SW 1271 (cell line): ENCODE results near the gene ZNF500.
A peak's percentile ranks its signal among the peaks of the same experiment; 100 is the strongest.

ENCODE experiments used
- DNase-seq, 2 experiments: peaks; one replicate each; lab custom pipeline; 2025; lab: John Stamatoyannopoulos, UW

The ZNF500 gene

DNA sequence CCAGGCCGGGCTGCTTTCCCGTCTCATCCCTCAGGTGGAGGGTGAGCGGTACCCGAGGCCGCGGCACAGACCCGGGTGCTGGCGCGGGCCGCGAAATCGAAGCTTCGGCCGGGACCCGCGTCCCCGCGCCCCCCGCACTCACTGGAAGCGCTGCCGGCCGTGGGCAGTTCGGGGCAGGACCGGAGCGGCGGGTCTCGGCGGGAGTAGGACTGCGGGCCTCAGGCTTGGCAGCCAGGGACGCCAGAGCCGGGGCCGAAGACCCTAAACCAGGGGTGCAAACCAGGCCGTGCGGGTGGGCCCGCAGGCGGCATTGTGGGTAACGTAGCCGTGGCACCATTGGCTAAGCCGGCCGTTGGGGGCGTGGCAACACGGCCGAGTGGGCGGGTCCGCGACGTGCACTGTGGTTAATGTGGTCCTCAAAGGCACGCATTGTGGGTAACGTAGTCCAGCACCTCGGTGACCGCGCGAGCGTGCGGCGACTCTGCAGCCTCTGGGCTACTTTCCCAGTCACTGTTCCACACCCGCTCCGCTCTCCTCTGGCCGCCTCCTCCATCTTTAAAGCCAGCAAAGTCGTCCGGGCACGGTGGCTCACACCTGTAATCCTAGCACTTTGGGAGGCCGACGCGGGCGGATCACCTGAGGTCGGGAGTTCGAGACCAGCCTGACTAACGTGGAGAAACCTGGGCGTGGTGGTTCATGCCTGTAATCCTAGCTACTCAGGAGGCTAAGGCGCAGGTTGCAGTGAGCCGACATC, at the start of gene ZNF500:
TSS of gene ZNF500 (minus strand) at position 288 of the 754 bp plus-strand sequence. CDS start 1,184 bp downstream, outside the sequence.
- peak; percentile 58 to 86 for DNase-seq

DNA sequence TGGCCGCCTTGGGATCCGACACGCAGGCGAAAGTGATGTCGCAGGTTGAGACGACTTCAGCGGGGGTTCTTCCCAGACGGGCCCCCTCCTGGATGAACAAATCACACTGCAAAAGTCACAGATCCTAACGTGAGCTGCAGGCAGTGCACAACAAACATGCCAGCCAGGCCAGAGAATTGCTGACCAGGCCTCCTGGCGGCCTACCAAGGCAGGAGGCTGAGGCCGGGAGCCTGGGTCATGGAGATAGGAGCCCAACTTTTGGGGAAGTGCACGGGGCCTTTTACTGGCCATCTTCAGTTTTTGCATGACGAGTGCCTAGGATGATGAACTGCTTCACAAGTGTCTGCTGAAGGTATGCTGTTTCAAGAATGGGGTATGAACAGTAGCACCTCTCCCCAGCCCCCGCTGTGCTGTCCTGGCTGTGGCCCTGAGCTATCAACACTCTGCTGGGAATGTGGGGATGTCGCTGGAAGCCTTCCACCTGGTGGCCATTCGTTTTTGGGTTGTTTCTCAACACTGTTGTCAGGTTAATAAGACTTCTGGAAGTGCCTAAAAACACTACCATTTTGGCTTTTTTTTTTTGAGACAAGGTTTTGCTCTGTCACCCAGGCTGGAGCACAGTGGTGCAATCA, 47.7 kb upstream of the ZNF500 start:
- DNase-seq: no peak

DNA sequence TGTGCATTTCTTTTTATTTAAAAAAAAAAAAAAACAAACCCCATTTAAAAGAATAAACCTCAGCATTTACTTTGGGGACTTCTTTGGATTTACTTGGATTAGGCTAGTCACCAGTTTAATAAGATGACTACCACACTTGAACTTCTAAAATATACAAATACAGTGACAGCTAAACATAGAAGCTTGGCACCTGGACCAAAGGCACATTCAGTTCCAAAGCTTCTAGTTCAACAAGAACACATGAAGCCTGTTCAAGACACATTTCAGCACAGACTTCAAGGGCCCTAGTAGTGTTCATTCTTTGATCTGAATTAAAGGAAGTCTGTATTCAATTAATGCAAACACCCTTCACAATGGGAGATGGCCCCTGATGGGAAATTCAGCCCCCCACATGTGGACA, 47.1 kb upstream of the ZNF500 start:
- DNase-seq: no peak

DNA sequence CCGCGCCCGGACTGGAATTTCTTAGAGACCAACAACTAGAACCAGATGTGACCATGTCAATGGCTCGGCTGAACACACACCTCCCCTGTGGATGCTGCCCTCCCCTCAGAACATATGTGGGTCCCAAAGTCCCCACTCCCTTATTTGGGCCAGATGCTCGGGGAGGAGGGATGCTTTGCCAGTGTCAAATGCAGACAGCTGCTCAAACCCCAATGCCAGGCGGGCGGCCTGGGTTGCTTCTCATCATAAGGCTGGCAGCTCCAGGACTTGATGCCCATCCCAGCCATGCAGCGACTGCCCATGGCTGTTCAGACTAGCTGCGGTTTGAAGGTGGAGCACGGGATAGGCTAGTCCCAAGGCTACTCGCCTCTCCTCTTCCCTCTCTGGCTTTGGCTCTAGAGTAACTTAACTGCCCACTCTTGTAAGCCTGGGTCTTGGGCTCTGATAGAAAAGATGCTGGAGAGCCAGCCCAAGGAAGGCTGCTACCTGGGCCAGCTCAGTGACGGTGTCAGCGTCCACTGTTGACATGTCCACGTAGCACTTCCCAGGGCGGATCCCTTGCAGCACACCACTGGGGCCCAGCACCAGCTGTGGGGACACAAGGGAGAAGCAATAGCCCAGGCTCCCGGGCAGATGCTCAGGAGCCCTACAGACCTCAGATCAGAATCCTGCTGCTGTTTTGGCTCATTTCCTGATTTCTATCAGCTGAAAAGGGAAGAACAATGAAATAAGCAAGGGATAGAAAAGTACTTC, 46.5 kb upstream of the ZNF500 start:
- DNase-seq: no peak

DNA sequence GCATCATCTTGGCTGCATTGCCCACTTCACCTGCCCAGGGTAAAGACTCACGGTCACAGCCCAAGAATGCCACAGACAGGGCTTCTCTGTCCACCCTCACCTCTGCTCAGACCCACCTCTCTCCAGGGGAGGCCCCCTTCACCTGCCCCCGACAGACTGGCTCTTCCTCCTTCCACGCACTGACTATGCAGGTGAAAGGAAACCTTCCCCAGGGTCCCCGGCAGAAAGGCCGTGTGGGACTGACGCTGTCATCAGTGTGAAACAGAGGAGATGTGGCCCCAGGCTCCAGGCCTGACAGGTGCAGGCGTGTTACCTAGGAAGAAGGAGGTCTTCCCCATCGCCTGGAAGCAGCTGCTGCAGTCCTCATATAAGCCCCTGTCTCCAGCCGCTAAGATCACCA, 44.8 kb upstream of the ZNF500 start:
- DNase-seq: no peak

DNA sequence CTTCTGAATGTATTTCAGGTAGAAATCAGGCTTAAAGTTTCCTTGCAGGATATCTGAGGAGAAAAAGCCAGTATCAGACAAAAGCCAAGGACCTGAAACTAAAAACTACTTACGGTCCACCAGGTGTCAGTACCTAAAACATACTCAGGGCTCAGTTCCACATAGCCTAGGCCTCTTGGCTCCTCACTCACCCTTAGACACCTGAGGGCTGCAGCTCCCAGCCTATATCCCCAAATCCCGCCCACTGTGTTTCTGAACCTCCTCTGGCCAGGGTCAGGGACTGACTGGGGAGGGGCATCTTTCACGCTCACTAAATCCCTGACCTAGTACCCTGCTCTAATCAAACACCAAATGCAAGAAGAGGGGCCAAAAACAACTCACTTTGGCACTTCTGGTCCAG, 44.3 kb upstream of the ZNF500 start:
- DNase-seq: no peak

DNA sequence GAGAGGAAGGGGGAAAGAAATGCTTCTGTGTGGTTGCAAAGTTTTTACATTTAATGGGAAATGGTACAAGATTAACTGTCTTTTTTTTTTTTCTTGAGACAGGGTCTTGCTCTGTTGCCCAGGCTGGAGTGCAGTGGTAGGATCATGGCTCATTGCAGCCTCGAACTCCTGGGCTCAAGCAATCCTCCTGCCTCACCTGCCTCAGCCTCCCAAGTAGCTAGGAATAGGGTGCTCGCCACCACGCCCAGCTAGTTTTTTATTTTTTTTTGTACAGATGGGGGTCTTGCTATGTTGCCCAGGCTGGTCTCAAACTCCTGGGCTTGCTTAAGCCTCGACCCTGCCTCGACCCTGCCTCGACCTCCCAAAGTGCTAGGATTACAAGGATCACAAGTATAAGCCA, 39.3 kb upstream of the ZNF500 start:
- no peak for DNase-seq

DNA sequence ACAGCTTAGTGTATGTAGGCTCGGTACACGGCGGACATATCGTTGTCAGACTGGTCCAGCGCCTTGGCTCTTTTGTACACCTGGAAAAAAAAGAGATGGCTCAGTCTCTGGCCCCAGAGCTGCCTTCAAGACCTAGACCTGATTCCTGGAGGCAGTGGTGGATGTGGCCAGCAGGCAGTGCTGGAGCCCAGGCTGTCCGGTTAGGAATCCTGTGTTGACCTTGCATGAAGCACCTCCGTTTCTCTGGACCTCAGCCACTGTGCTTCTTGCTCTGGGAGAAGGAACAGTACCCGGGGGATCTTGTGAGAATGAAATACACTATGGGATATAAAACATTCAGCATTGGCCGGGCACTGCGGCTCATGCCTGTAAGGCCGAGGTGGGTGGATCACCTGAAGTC, 38.3 kb upstream of the ZNF500 start:
- no peak for DNase-seq

DNA sequence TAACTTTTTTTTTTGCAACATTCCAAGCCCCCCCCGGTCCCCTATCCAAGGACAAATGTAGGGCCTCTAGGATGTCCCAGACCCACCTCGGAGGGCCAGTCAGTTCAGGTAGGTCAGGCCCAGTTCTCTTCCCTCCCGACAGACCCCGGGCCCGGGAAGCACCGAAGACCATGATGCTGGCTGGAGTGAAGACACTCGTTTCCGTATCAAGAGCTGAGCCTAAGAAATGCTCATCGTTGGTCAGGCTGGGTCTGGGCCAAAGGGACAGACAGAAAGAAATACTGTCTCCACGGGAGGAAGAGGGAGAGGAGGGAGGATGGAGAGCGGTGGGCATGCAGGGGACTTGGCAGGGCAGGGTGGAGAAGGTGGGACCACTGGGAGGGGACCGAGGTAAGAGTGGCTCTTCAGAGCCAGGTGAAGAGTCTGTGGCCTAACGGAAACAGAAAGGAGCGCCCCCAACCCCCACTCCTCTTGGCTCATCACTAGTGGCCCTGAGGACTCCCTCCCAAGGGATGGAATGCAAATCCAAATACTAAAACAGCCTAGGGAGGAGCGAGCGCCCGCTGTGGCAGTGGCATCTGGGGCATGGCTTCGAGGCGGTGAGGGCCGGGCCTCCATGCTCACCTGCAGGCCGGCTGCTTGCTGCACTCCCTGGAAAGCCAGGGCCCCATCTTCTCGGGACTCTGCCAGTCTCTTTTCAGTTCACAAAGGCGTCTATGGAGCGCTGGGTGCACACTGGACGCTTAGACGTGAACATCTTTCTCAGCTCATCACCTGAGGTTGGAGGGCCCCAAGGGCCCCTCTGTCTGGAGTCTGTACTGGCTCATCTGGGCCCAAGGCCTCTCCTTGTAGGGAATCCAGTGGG, 37.2 kb upstream of the ZNF500 start:
- no peak for DNase-seq

DNA sequence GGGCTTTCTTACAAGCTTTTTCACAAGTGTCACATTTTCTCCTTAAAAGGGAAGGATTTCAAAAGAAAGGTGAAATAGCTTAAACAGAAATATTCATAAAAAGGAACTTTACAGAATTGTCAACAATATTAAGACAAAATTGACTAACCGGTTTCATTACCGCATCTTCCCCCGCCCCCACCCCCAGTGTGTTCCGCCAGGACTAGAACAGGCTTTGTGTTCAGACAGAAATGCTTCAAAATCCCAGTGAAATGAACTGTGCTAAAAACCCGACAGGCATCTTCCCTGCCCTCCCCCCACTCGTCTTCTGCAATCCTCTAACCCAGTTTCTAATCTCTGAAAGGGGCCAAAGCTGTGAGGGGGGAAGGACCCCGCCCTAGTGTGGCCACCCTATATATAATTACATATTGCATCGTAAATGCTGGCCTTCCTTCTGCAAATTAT, 36.5 kb upstream of the ZNF500 start:
- no peak for DNase-seq

DNA sequence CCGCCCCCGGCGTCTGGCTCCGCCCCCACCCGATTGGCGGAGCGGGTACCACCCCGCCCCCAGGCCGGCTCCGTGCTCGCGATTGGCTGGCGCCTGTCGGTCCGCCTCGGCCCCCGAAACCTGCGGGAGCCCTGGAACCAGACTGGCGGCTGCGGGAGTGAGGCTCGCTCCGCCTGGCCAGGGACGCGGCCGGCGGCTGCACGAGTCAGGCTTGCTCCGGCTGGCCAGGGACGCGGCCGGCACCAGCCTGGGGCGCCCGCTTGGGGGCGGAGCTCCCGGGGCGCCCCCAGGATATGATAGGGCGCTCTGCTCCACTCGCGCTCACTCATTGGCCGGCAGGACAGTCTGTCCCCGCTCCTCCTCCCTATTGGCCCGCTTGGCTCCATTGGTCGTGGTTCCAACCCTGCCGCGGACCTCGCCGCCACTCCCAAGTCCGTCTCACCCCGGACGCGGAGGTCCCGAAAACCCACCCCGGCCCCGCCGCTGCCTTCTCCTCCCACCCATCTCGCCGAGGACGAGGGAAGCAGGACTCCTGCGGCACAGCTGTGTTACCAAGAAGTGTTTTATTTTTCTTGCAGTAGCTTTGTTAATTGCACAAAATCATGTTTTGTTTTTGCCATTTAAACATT, 35.8 kb upstream of the ZNF500 start:
- peak; percentile 59 to 84 for DNase-seq

DNA sequence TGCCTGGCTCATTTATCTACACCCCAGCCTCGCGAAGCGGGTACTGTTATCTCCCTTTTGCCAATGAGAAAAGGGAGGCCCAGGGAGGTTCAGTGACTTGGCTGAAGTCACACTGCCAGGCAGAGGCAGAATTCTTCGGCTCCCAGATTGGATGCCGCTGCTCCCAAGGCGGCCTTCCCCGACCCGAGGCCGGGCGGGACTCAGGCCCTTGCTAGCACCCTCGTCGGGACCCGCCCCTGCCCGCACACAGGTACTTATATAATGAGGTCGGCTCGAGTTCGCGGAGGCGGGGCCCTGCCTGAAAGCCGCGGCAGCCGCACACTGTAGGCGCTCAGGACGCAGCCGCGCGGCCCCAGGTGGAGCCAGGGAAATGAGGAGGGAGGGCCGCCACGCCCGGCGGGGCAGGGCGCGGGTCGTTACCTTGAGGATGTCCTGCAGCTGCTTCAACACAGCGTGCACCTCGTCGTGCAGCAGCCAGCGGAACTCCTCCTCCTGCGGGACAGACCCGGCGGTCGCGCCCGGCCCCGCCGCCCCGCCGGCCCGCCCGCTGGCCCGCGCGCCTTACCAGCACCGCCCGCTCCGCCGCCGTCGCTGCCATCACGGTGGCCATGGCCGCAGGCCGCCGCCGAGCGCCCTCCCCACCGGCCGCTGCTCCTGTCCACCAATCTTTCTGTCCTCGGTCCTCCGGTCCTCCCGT, 35.1 kb upstream of the ZNF500 start, which contains the start of gene ROGDI:
TSS of gene ROGDI (minus strand) at position 672 of the 697 bp plus-strand sequence. CDS start at position 610, 62 bp downstream.
- DNase-seq: peak; percentile 28 to 46

DNA sequence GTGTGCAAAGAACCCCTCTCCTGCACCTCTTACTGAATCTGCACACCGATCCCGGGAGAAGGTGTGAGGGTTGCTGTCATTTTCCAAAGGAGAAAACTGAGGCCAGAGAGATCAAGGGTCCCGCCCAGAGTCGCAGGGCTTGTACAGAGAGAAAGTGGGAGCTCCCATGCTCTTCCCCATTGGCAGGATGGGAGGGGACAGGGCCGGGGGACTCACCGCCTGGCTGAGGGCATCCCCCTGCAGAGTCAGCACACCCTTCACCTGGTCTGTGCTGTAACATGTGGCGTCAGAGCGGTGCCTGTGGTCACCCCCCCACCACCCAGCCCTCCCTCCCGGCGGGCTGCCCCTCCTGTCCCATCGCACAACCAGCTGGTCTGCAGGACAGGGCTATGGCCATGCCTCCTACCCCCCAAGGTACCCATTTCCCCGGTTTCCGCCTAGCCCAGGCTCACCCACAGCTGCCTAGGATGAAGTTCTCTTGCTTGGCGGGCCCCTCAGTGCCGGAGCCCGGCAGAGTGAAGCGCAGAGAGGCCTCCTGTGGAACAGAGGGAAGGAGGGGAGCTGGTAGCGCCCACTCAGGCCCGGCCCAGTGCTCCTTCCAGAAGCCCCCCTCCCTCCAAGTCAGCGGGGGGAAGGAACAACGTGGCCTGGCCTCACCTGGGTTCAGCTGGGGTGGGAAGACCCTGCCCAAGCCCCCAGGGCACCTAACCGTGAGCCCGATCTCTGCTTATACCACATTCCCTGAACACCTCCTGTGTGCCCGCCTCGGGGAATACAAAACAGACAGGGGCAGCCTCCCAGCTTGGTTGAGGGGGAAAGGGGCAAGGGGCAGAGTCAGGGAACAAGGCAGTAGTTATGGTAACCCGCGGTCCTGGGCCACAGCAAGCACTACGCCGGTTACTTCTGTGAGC, 34.3 kb upstream of the ZNF500 start:
- no peak for DNase-seq

DNA sequence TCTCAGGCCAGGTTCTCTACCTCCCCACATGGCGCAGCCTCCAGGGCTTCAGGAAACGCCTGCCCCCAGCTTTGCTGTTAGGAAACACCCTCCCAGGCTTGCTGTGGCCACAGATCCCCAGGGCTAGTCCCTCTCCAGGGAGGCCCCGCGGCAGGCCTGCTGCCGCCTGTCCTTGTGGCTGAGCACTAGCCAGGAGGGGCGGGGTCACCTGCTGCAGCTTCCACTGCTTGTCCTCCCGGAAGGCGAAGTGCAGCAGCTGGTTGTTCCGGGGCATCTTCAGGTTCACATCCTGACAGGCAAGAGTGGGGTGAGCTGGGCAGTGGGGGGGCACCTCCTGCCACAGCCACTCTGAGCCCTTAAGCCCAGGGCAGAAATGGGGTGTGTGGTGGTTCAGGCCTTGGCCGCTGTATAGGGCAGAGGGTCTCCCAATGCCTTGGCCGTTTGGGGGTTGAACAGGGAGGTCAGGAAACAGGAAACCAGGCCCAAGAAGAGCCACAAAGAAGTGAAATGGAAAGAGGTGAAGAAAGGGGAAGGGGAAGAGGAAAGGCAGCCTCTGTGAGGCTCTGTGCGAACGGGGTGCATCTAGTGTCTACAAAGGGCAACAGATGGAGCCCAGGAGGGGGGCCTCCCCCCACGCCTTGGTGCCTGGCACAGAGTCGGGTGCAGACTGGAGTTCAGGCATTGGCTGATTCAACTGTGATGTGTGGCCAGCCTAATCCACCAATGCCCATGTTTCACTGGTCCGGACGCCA, 33.5 kb upstream of the ZNF500 start:
- no peak for DNase-seq

DNA sequence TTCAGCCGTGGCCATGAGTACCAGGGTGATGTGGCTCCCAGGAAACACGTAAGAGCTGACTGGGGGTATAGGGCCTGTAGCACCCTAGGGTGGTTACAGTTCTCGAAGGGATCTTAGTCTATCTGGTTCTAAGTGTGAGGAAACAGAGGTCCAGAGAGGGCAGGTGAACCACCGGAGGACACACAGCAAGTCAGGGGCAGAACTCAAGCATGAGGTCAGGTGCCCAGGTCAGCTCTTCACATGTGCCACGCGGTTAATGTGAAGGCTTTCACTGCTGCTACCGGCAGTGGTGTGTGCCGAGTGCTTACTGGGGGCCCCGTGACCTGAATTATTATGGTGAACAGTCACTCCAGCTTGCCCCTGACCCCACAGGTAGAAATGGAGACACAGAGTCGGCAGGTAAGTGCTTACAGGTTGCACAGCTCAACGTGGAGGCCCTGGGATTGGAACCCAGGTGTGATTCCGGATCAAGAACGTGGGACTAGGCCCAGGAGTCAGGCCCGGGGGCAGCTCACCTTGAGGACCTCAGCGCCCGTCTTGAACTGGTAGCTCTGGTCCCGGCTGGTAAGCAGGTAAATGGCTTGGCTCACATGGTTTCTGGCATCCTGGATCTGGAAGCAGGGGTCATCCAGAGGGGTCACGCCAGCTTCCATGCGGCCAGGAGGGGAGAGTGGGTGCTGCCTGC, 32.4 kb upstream of the ZNF500 start:
- no peak for DNase-seq

DNA sequence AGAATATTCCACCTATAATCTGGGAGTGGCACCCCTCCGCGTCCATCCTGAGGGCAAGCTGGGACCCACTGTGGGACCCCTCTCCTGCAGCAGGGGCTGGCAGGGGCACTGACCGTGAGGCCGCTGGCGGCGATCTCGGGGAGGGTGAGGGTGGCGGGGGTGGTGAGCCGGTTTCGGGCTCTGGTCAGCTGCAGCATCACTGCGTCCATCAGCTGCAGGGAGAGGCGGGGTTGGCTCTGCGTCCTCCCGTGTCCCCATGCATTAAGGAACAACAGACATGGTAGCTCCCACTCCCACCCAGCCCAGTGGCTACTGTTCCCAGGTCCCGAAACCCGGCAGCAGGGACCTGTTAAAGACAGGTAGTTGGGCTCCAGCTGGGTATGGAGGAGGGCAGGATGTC, 31.5 kb upstream of the ZNF500 start:
- DNase-seq: no peak

DNA sequence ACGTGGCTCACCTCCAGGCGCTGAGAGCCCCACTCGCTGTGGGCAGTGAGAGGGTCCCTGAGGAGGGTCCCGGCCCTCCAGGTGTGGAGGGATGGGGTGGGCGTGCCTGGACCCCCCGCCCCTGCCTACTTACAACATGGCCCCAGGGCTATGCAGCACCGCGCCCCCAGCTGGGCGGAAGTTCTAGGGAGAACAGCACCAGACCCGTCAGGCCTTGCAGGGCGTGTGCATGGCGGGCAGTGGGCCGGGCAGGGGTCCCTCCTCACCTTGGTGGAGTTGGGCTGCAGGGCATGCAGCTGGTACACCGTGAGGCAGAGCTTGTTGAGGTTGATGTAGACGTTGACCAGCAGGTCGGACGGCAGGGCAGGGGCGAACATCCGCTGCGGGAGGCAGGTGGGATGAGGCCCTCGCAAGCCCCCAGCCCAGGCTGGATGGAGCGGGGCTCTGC, 30.9 kb upstream of the ZNF500 start:
- no peak for DNase-seq
